Superior temporal gyrus (tissue), 1 donor: ENCODE measurements around the gene DDAH1.
"Not testable (repeated sequence)": the region's sequence is repeated elsewhere in the genome, so short reads cannot be mapped to it uniquely, and the experiment has no call there.

Experiments used
- DNase-seq: peaks from one replicate; pipeline ENCODE4 v3.0.0-alpha.2; 2016; ENCODE audit errors: extremely low spot score

Gene DDAH1

GRCh38 chr1:85465099-85465785 lies at the start of gene DDAH1:
Gene DDAH1 (minus strand): TSS chr1:85465159. CDS start chr1:85465045, 114 bp downstream.
- peak; percentile 48 for DNase-seq

- DNase-seq: not testable (repeated sequence)
Measured at GRCh38 chr1:85513998-85514397, 49.0 kb upstream of the DDAH1 start.

GRCh38 chr1:85504417-85504816 lies 39.5 kb upstream of the DDAH1 start:
- DNase-seq: no peak

- no peak for DNase-seq
Measured at GRCh38 chr1:85502625-85503083, 37.7 kb upstream of the DDAH1 start.

GRCh38 chr1:85502171-85502570 lies 37.2 kb upstream of the DDAH1 start:
- no peak for DNase-seq

- DNase-seq: no peak
Measured at GRCh38 chr1:85501355-85501898, 36.5 kb upstream of the DDAH1 start.

- DNase-seq: peak; percentile 60
Measured at GRCh38 chr1:85496941-85497582, 32.1 kb upstream of the DDAH1 start.

GRCh38 chr1:85495556-85495955 lies 30.6 kb upstream of the DDAH1 start:
- no peak for DNase-seq

GRCh38 chr1:85494904-85495266 lies 29.9 kb upstream of the DDAH1 start:
- DNase-seq: no peak

GRCh38 chr1:85494074-85494903 lies 29.3 kb upstream of the DDAH1 start:
- no peak for DNase-seq

- no peak for DNase-seq
Measured at GRCh38 chr1:85490270-85490985, 25.5 kb upstream of the DDAH1 start.

- DNase-seq: no peak
Measured at GRCh38 chr1:85488126-85488525, 23.2 kb upstream of the DDAH1 start.

GRCh38 chr1:85485516-85485915 lies 20.6 kb upstream of the DDAH1 start:
- DNase-seq: no peak

- no peak for DNase-seq
Measured at GRCh38 chr1:85484716-85485115, 19.8 kb upstream of the DDAH1 start.

GRCh38 chr1:85484264-85484663 lies 19.3 kb upstream of the DDAH1 start:
- DNase-seq: no peak

GRCh38 chr1:85481688-85482087 lies 16.7 kb upstream of the DDAH1 start:
- no peak for DNase-seq

- no peak for DNase-seq
Measured at GRCh38 chr1:85480566-85480965, 15.6 kb upstream of the DDAH1 start.

- no peak for DNase-seq
Measured at GRCh38 chr1:85479491-85479890, 14.5 kb upstream of the DDAH1 start.

- DNase-seq: no peak
Measured at GRCh38 chr1:85478366-85478765, 13.4 kb upstream of the DDAH1 start.

- DNase-seq: no peak
Measured at GRCh38 chr1:85475055-85475454, 10.1 kb upstream of the DDAH1 start.

GRCh38 chr1:85473390-85473789 lies 8.4 kb upstream of the DDAH1 start:
- DNase-seq: no peak

- no peak for DNase-seq
Measured at GRCh38 chr1:85471558-85471957, 6.6 kb upstream of the DDAH1 start.
